KMS-11 (cell line): ENCODE results near the gene ADAM11.

Source experiments
- H2AFZ ChIP-seq: fragments of 200-600 bp; sonication (generic); 2 replicates; pipeline ENCODE4 v1.6.1; 2016; ENCODE audit warnings: antibody characterized with exemption, mixed run types, low read depth
- H3K27ac ChIP-seq: fragments of 200-600 bp; sonication (generic); 2 replicates; pipeline ENCODE4 v1.6.1; 2016; ENCODE audit warnings: mild to moderate bottlenecking, mixed run types
- H3K27me3 ChIP-seq: fragments of 200-600 bp; sonication (generic); 2 replicates; pipeline ENCODE4 v1.6.1; 2017; ENCODE audit warnings: mild to moderate bottlenecking, low read depth, mixed run types, moderate library complexity; ENCODE audit not compliant: insufficient read depth
- H3K36me3 ChIP-seq: fragments of 200-600 bp; sonication (generic); 2 replicates; pipeline ENCODE4 v1.6.1; 2017; ENCODE audit warnings: mild to moderate bottlenecking, mixed run types; ENCODE audit not compliant: insufficient read depth
- H3K4me1 ChIP-seq: fragments of 200-600 bp; sonication (generic); 2 replicates; pipeline ENCODE4 v1.6.1; 2016; ENCODE audit warnings: mild to moderate bottlenecking, low read depth, mixed run types; ENCODE audit not compliant: poor library complexity, severe bottlenecking
- H3K4me2 ChIP-seq: fragments of 200-600 bp; sonication (generic); 2 replicates; pipeline ENCODE4 v1.7.0; 2016; ENCODE audit warnings: mild to moderate bottlenecking, mixed run types
- H3K4me3 ChIP-seq: fragments of 200-600 bp; sonication (generic); IDR thresholded peaks from 2 replicates; pipeline ENCODE4 v1.6.1; 2017; ENCODE audit warnings: low read depth, low read length, mixed read lengths; ENCODE audit not compliant: insufficient read depth
- H3K79me2 ChIP-seq: fragments of 200-600 bp; sonication (generic); 2 replicates; pipeline ENCODE4 v1.6.1; 2016; ENCODE audit warnings: low read depth, mixed run types; ENCODE audit not compliant: insufficient read depth
- H3K9ac ChIP-seq: fragments of 200-600 bp; sonication (generic); 2 replicates; pipeline ENCODE4 v1.6.1; 2016; ENCODE audit warnings: mild to moderate bottlenecking, mixed run types
- H4K20me1 ChIP-seq: fragments of 200-600 bp; sonication (generic); 2 replicates; pipeline ENCODE4 v1.6.1; 2016; ENCODE audit warnings: mild to moderate bottlenecking, mixed run types; ENCODE audit not compliant: insufficient read depth
- TF ChIP-seq, protein P1 (sequence below): fragments of 200-600 bp; sonication (generic); conservative IDR thresholded peaks from 2 replicates; pipeline ENCODE4 v1.6.1; 2017; ENCODE audit warnings: low read depth, mild to moderate bottlenecking, antibody characterized with exemption, low read length, moderate library complexity, mixed read lengths

The ADAM11 gene

GRCh38 chr17:44766409-44767038 lies 7.7 kb downstream of the ADAM11 start:
- Histone ChIP-seq H3K79me2 (no peaks in the 10 kb centered on the region), H3K4me3 (no peak overlapping the region), H3K9ac (no peak overlapping the region), H3K4me2 (no peak overlapping the region), H4K20me1 (no peaks in the 10 kb centered on the region), H3K27ac (no peak overlapping the region), H2AFZ (no peak overlapping the region), H3K36me3 (no peaks in the 10 kb centered on the region), H3K4me1 (peaks cover 44% of the 10 kb centered on the region), H3K27me3 (no peaks in the 10 kb centered on the region; the same call in 1 of the 2 replicates)
- TF ChIP-seq, protein P1, sequence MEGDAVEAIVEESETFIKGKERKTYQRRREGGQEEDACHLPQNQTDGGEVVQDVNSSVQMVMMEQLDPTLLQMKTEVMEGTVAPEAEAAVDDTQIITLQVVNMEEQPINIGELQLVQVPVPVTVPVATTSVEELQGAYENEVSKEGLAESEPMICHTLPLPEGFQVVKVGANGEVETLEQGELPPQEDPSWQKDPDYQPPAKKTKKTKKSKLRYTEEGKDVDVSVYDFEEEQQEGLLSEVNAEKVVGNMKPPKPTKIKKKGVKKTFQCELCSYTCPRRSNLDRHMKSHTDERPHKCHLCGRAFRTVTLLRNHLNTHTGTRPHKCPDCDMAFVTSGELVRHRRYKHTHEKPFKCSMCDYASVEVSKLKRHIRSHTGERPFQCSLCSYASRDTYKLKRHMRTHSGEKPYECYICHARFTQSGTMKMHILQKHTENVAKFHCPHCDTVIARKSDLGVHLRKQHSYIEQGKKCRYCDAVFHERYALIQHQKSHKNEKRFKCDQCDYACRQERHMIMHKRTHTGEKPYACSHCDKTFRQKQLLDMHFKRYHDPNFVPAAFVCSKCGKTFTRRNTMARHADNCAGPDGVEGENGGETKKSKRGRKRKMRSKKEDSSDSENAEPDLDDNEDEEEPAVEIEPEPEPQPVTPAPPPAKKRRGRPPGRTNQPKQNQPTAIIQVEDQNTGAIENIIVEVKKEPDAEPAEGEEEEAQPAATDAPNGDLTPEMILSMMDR = no peak

DNA sequence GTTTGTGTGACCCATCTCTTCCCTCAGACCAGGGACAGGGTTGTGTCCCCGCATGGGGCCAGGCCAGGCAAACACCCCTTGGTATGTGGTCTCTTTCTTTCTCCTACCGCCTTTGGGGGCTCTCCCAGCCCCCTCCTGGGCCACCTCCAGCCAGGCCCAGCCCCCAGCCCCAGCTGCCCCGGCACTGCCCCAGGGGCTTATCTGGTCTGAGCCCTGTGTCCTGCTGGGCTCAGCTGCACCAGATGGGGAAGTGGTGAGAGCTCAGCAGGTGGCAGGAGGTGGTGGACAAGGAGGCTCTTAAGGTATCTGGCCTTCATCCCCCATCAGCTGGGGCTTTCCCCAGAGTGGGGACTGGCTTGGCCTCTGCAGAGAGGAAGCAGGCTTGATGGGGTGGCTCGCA lies 8.7 kb downstream of the ADAM11 start:
- H3K36me3 ChIP-seq = no peaks in the 10 kb centered on the region
- peak overlapping the region; percentile 8; the same call in 1 of the 2 replicates for H2AFZ ChIP-seq
- H3K79me2 ChIP-seq = no peaks in the 10 kb centered on the region
- H3K27ac ChIP-seq = no peak overlapping the region
- no peak overlapping the region for H3K4me3 ChIP-seq
- no peak overlapping the region; the same call in 1 of the 2 replicates for H3K9ac ChIP-seq
- peaks cover 44% of the 10 kb centered on the region for H3K4me1 ChIP-seq
- H3K27me3 ChIP-seq = no peaks in the 10 kb centered on the region; the same call in 1 of the 2 replicates
- TF ChIP-seq, protein P1 = no peak
- no peaks in the 10 kb centered on the region for H4K20me1 ChIP-seq
- H3K4me2 ChIP-seq = peak overlapping the region; percentile 79; the same call in 1 of the 2 replicates

DNA sequence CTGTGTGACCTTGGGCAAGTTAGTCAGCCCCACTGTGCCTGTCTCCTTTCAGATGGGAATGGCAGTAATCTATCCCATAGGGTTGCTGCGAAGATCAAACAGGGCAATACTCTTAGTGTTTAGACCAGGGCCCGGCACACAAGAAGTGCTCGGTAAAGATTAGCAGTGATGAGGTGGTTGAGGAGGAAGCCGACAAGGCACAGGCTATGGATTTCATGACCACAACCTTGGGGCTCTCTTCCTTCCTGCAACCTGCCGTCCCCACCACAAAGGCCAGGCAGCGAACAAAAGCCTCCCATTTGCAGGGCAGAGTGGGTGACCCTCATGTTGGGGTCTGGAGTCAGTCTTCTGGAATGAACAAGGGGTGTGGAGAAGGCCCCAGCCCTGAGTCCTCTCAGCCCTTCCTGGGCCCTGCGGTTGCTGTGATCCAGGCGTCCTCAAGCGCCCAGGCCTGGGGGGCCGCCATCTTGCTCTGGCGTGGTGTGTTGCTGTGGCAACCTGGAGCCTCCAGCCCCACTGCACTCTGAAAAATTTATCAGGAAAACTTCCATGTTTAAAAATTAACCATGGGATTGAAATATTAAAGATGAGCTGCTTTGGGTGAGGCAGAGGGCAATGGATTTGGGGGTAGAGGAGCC lies 9.8 kb downstream of the ADAM11 start:
- Histone ChIP-seq H3K79me2 (no peaks in the 10 kb centered on the region), H3K9ac (no peak overlapping the region), H3K36me3 (no peaks in the 10 kb centered on the region), H3K4me1 (peaks cover 44% of the 10 kb centered on the region), H3K4me3 (no peak overlapping the region), H3K27me3 (no peaks in the 10 kb centered on the region; the same call in 1 of the 2 replicates), H3K27ac (no peak overlapping the region), H3K4me2 (peak overlapping the region; percentile 13; the same call in 1 of the 2 replicates), H2AFZ (no peak overlapping the region), H4K20me1 (no peaks in the 10 kb centered on the region)
- TF ChIP-seq, protein P1 = no peak

DNA sequence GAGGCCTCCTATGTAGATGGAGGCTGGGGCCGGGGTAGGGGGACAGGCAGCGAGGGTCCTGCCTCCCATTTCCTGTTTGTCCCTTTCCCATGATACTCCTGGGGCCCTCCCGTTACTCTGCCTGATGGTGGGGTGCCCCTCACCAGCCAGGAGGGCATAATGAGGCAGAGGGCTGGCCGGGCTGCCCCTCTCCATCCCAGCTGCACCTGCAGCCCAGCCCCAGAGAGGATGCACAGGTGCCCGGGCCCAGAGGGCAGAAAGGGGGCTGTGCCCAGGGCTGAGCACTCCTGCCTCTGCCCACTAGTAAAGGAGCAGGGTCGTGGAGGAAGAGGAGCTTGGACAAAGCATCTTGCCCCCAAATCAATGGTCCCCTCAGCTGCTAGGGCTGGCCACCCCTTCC lies 10.4 kb downstream of the ADAM11 start:
- Histone ChIP-seq H3K27ac (no peak overlapping the region), H3K79me2 (no peaks in the 10 kb centered on the region), H3K27me3 (no peaks in the 10 kb centered on the region), H3K36me3 (no peaks in the 10 kb centered on the region), H3K4me2 (no peak overlapping the region), H2AFZ (no peak overlapping the region), H3K4me3 (no peak overlapping the region), H3K4me1 (peaks cover 46% of the 10 kb centered on the region), H3K9ac (no peak overlapping the region), H4K20me1 (no peaks in the 10 kb centered on the region)
- TF ChIP-seq, protein P1 = no peak
